ENCODE results near the gene CAMK4.

CAMK4 gene

DNA sequence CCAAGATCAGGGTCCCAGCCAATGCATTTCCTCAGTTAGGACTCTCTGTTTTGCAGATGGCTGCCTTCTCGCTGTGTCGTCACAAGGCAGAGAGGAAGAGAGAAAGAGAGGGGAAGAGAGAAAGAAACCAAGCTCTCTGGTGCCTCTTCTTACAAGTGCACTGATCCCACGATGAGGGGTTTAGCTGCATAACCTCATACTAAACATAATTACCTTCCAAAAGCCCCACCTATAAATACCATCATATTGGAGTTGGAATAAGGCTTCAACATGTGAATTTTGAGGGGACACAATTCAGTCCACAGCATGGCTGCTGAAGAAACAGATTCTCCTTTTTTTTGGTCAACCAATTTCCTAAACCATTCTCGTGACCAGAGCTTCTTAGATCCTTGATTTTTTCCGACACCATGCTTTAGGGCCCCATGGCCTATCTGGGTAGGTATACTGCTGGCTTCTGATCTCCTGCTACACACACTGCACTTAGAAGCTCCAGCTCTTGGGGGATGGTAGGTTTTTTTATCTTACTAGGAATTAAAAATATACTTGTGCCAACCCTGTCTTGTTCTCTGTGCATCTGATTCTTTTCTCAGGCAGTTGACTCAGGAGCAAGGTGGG, 5.1 kb downstream of the CAMK4 start:
- DNase-seq (ENCODE audit: low read depth) = no peak

DNA sequence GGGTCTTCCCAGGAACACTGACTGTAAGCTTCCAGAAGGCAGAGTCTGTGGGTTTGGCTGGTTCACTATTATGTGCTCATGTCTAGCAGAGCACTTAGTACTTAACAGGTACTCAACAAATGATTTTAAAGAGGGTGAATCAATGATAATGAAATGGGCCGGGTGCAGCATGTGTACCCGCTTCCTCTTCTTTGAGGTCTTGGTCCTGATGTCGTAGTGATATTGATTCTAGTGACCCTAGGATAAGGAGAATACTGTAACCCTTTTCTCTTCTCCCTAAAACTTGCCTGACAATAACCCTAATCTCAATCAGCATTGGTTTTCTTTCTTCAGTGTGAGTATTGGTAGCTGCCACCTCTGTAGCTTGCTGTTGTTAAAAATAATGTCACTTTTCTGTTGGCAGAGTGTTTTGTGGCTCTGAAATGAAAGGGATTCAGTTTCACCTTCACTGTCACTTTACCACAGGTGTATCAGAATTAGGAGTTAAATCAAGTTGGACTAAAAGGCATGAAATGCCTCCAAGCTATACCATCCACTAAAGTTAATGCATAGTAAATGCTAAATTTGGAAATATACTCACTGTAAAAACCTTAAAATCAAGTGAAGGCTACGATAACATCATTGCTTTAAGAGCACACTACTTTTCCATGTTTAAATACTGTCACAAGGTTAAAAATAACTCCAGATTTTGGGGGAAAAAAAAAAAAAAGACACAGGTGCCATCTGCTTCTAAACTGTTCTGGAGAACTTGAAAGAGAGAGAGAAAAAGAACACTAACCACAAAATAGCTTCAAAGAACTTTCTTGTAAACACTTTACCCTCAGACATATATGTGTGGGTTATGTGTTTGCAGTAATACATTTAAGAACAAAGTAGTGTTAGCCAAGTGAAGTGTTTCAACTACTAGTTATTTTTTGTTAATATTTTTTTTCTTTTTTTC, 6.0 kb downstream of the CAMK4 start:
- no peak for DNase-seq (ENCODE audit: low read depth)

DNA sequence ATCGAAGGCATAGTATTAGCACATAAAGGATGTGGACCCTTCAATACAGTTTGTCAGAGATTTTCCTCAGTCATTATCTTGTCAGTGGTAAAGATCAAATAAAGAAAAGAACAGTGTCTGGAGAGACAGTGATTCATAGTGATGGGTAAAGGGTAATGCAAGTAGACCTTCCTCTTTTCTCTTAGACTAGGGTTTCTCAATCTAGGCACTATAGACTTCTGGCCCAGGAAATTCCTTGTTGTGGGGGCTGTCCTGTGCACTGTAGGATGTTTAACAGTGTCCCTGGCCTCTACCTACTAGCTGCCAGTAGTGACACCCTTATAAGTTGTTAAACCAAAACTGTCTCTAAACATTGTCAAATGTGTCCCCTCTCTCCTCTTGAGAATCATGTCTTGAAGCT, 6.9 kb downstream of the CAMK4 start:
- no peak for DNase-seq (ENCODE audit: low read depth)

DNA sequence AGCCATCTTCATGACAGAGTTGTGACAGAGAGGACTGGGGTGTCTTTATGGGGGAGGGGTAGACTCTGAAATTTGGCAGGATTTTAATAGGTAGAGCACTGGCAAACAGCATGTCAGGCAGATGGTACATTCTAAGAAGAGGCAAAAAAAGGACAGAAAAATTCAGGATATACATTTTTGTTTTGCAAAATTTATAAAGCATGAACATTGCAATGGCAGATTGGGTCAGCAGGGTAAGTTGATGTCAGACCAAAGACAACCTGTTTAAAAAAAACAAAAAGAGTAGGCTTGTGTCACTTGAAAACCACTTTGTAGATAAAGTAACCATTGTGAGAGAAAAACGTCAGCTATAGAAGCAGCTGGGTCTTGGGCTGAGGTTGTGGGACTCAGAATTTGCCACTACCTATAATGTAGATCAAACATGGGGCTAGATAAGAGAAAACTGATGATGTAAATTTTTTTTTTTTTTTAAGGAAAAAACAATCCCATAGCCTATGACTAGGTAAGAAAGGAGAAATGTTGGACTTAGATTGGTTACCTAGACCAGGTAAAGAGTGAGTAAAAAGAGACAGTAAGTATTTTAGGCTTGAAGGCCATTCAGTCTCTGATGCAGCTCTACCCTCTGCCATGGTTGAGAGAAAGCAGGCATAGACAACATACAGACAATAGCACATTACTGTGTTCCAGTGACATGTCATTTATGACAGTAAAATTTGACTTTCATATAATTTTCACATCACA, 8.3 kb downstream of the CAMK4 start:
- DNase-seq (ENCODE audit: low read depth) = no peak

DNA sequence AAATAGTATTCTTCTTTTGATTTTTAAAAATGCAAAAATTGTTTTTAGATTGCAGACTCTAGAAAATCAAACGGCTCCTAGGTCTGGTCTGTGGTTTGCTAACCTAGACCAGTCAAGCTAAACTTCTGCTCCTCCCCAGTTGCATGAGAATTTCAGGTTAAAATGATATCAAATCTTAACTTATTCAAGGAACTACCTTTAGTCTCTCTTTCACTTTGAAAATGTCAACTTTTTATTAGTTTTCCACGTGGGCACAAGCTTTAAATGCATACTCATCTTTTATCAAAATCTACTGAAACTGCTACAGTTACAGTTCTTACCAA, 8.8 kb downstream of the CAMK4 start:
- DNase-seq (ENCODE audit: low read depth) = no peak

DNA sequence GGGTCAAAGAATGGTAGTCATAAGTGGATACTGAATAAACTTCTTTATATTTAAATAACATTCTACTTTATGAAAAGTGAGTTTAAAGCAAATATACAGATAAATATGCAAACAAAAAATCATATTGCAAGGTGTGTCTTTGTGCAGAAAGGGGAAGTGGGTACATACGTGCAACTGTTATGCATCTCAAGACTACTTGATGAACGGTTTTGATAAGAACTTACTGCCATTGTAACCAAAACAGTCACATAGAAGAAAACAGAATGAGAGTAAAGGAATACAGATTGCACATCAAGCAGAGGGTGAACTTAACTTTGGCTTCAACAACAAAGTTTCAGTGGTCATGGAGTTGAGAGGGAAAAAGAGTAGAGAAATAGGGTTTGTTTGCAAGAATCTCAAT, 9.9 kb downstream of the CAMK4 start:
- DNase-seq (ENCODE audit: low read depth) = no peak

DNA sequence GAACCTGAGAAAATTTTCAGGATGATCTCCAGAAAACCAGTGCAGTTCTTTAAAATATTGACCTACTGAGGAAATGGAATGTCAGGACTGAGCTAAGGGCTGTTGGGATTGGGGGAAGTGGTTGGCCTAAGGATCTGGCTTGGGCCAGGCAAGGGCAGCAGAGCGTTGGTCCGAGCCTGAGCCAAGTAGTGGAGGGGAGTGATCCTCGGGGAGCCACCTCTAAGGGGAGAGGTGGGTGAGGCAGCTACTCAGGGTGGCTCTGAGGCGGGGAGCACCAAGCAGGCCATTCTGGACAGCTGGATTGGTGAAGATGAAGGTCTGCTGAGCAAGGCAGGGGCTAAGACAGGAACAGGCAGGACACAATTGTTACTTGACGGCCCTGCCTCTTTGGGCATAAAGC, 11.5 kb downstream of the CAMK4 start:
- DNase-seq (ENCODE audit: low read depth) = no peak

DNA sequence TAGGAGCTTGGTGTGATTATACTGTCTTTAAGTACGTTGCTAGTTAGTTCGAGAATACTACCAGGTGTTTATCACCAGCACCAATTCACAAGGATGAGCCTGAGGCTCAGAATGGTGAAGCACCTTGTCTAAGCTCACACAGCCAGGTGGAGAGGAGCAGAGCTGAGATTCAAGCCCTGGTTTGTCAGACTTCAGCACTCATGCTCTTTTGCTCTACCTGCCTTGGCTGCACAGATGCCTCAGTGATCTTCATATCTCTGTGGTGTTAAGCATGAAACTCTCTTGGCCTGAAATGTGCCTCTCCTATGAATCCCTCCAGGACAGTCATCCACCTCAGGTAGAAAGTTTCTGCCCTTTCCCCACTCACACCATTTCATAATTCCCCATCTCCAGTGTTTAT, 12.2 kb downstream of the CAMK4 start:
- no peak for DNase-seq (ENCODE audit: low read depth)

DNA sequence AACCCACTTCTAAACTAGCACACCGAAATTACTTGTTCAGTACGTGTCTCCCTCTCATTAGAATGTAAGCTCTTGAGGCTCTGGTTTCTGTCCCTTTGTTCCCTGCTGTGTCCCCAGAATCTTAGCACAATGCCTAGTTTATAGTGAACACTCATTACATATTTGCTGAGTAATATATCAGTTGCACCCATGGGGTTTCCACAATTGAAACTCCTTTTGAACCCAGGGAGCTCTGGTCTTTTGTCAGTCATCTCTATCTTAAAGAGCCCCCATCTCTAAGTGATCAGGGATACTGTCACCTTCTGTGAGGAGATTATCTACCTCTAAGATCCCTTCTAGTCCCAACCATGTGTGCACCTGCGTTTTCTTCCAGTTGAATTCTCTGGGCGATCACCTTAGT, 12.8 kb downstream of the CAMK4 start:
- no peak for DNase-seq (ENCODE audit: low read depth)

DNA sequence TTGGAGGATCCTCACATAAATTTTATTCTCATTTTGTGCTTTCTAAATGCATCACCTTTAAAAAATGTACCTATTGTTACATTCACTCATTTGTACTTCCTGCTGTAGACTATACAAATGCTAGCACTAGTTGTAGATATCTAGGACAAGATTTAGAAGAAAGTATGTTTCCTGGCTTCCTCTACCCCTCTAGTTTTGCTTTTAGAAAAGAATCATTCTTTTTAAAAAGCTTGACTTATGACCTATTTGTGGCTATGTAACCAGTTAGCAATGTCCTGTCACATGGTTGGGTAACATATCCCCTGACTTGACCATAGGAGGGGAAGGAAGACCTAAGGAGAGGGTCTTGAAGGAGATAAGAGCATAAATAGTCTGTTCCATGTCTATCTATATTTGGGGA, 13.3 kb downstream of the CAMK4 start:
- no peak for DNase-seq (ENCODE audit: low read depth)

DNA sequence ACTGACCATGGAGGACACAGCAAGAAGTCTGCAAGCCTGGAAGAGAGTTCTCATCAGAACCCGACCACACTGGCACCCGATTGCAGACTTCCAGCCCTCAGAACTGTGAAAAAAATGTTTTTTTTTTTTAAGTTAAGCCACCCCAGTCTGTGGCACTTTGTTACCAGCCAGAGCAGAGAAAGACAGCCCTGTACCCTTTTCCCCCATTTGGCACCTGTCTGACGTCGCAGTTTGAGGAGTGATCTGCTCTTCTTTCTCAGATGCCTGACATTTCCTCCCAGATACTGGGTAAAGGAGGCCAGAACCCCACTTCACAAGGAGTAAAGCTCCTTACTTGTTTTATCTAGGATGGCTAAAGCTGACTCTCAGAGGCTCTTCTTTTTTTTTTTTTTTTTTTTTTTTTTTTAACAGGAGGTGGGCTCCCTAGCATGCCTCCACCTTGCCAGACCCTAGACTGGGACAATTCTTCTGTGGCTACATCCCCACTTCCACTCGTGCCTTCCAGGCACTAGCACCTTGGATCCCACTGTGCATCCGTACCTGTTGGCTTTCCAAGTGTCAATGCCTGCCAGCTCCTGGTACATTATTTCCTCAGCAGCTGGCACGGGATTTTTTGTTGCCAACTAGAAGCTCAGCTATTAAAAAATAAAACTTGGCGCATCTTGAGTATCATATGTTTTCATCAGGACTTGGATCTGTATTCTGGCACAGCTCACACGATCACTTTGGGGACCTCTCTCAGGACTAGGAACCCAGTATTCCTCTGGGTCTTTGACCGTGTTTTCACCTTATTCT, 14.4 kb downstream of the CAMK4 start:
- no peak for DNase-seq (ENCODE audit: low read depth)

DNA sequence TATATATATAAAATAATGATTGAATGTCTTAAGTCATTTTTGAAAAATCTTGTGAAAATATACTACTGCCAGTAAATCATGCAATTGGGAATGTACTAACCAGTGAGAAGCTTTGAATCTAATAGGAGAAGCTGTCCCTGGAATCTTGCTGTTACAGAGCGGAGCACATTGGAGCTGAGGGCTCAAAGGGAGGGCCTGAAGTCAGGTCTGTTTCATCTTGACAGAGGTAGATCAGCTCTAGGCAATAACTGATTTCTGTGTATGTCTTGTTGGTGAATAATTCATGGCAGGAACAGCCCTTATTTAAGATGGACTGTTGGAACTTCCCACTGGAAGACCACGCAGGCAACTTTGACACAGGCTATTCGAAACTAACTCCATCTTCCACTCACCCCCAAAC, 17.5 kb downstream of the CAMK4 start:
- no peak for DNase-seq (ENCODE audit: low read depth)

DNA sequence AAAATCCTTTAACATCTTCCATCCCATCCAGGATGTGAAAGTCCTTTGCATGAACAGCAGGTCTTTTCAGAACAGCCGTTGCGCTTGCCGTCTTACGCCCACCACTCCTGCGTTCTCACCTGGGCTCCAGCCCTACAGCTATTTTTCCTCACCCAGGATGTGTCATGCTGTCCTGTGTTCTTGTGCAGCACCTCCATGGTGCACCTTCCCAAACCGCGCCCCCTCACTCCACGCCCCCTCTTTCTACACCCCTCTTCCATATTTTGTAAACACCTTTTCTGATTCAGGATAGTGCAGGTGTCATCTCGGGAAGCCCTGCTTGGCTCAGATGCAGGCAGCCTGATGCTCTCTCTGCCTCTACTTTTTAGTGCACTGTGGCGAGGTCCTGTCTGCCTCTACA, 18.4 kb downstream of the CAMK4 start:
- no peak for DNase-seq (ENCODE audit: low read depth)

DNA sequence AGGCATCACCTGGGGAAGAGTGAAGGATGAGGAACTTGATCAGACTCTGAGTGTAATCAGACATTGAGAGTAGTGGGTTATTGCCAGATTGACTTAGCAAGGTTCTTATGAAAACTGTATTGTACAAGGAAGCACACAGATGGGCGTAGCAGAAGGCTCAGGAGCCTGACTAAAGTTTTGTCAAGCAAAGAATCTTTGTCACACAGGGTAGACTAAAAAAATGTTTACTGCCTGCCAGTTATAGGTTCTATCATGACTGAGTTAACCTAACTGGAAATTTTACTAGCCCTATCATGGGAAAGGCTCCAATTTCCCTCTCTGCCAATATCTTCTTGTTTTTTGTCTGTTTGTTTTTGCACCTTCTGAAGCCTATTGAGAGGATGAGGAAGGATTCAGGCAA, 19.1 kb downstream of the CAMK4 start:
- DNase-seq (ENCODE audit: low read depth) = no peak

DNA sequence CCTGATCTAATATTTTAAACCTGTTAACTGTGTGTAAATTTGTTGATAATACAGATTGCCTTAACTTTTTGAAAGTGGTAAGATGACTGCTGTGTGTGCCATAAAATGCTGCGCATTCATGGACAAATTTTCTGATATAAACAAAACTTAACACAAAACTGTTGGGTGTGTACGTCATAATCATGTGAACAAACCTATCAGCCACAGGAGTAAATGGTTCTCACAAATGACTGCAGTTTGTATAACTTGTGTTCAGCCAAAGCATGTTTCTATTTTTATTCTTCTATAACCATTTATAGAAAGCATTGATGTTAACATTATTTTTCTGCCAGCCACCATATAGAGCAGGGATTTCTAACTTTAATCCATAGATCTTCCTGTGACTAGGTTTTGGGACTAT, 21.5 kb downstream of the CAMK4 start:
- DNase-seq (ENCODE audit: low read depth) = no peak

DNA sequence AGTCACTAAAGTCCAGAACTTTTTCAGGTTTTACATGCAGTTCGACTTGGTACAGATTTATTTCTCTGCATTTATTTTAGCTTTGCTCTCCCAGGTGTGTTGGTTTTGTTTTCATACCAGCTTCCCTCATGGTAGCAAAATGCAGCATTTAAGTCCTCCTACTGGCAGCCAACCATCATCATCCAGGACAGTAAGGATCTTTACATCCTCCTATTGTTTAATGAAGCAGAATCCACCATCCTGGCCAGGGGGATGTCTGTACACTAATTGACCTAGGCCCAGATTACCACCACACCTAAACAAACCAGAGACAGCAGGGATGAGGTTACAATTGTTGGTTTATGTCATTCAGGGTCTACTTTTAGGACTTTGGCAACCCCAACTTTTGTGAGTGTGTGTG, 22.3 kb downstream of the CAMK4 start:
- DNase-seq (ENCODE audit: low read depth) = no peak

DNA sequence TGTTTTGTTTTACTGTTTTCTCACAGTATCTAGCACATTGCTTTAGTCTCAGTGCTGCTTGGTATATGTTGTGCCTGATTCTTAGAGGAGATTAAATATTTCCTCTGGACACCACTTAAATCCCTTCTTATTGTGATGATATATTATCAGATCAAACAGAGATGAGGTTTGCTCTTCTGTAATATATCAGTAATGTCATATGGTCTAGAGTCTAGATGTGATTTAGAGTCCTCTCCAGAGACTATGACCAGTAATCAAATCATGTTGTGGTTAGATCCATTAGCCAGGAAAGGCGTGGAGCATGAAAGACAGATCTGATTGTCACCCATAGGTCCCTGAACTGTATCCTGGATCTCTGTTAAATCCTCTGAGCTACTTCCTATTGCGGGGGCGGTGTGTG, 24.4 kb downstream of the CAMK4 start:
- no peak for DNase-seq (ENCODE audit: low read depth)

DNA sequence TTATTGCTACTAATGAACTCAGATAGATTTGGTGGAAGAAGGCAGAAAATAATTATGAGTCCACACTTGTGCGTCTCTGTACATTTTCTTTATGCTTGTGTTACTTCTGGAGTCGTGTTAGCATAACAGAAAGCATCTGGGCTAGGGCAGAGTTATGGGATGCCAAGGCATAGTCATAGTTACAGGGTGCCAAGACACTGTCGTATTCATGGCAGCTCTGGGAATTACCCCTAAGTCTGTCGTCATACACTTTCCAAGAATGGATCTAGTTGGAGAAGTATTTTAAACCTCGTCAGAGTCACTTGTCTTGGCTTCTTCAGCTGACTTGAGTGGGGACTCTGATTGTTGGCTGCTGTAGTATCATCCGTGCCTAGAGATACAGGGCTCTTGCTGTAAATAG, 27.7 kb downstream of the CAMK4 start:
- no peak for DNase-seq (ENCODE audit: low read depth)

DNA sequence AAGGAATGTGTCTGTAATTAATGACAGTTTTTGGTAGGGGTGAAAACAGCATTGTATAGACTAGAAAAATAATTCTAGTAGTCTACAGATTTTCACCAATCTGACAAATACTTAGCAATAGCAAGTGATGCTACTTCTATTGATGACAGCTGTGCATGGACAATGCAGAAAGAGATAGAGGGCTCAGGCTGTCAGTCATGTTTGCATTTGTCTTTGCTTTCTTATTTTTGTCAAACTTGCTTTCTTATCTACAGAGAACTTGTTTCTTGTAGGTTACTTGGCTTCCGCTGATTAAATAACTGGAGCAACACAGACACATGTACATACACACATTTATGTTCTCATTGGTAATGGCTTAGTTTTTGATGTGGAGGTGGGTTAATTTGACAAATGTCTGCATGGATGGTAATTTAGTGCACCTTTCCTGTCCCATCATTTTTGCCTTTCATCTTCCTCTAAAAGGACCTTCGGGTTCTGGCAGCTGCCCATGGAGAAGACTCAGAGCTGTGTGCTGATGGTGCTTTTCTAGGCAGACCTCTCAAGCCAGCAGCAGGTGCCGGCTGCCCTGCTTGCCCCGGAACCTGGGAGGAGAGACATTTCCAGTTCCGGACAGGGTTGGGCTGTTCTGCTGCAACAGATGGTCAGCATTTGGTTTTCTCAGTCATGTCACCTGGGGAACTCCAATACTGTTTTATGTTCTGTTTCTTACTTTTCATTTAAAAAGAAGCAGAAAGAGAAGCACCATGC, 28.8 kb downstream of the CAMK4 start:
- DNase-seq (ENCODE audit: low read depth) = no peak

DNA sequence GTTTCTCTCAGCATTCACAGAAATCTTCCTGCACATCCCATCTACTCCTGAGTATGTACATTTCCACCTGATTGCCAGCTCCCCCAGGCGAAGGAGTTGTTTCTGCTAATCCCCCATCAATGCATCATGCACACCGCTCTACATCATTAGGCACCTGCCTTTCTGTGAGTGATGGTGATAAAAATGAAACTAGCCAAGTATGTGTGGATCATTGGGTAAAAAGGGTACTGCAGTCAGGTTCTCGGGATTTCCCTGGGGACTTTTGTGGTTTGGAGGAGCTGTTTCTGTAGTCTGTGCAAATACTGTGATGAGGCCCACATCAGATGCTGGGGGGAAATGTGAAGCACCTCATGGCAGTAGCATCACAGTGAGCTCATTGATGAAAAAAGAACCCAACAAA, 30.4 kb downstream of the CAMK4 start:
- DNase-seq (ENCODE audit: low read depth) = no peak

DNA sequence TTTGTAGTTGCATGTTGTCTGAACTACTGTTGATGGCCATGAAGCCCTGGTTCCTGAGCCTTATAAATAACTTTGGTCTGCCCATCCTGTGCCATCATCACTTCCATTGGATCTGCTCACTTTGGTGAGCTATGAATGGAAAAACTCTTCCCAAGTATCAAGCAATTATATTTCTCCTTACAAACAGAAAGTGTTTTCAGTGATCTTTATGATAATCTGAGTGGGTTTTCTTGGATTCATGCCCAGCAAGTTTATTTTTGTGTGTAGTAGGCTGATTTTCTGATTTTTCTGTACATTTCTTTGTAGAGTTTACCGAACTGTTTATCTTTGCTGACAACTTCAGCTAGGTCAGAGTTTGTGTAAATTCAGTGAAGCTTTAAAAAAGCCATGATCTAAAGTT, 31.0 kb downstream of the CAMK4 start:
- no peak for DNase-seq (ENCODE audit: low read depth)

DNA sequence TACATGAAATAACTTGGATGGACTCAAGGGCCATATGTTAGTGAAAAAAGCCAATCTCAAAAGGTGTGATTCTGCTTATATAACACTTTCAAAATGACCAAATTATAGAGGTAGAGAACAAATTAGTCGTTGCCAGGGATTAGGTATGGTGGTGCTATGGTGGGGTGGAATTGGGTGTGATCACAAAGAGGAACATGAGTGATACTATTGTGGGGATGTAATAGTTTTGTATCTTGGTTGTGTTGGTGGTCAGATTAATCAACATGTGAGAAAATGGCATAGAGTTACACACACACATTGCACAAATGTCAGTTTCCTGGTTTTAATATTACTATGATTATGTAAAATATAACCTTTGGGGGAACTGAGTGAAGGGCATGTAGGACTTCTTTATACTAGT, 31.9 kb downstream of the CAMK4 start:
- DNase-seq (ENCODE audit: low read depth) = no peak

Measured in stimulated activated CD8-positive, alpha-beta memory T cell treated with anti-CD3 and anti-CD28 coated beads, Interleukin-15, amount 100 ng/mL, for 24 hours (primary cell).